Erythroblast (primary cell): ENCODE measurements around the gene CREB5.
"Not testable (repeated sequence)": the region's sequence is repeated elsewhere in the genome, so short reads cannot be mapped to it uniquely, and the experiment has no call there.

Experiments
- DNase-seq, 2 experiments: peaks; one replicate each; lab custom pipeline; 2025; lab: John Stamatoyannopoulos, UW
- GATA1 ChIP-seq: IDR thresholded peaks from 2 replicates; pipeline ENCODE4 v1.6.1; 2011; ENCODE audit warnings: low read depth, mild to moderate bottlenecking, control low read depth, low read length, moderate library complexity
- POLR2A ChIP-seq: IDR thresholded peaks from 2 replicates; pipeline ENCODE4 v1.6.1; 2011; ENCODE audit warnings: mild to moderate bottlenecking, low read length

CREB5 gene

GRCh38 chr7:28774261-28774988, 362.1 kb downstream of the CREB5 start:
- no peak for DNase-seq
- TF ChIP-seq GATA1: no peak
- TF ChIP-seq POLR2A: no peak

DNA sequence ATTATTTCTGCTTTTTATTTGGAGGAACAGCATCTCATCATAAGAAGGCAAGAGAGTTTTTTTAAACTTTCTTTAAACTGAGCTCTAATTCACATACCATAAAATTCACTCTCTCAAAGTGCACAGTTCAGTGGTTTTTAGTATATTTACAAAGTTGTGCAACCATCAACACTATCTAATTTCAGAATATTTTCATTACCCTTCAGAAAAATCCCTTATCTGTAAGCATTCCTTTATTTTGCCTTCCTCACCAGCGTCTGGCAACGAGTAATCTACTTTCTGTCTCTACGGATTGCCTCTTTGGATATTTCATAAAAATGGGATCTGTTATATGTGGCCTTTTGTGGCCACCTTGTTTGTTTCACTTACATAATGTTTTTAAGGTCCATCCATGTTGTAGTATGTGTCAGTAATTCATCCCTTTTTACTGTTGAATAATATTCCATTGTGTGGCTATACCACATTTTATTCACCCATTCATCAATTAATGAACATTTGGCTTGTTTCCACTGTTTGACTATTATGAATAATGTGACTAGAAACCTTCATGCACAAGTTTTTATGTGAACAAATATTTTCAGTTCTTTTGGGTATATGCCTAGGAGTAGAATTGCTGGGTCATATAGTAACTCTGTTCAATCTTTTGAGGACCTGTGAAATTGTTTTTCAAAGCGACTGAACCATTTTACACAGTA, 364.3 kb downstream of the CREB5 start:
- TF ChIP-seq GATA1 (no peak), POLR2A (no peak)
- DNase-seq: no peak

- TF ChIP-seq GATA1 (no peak), POLR2A (no peak)
- no peak for DNase-seq
These were observed 366.5 kb downstream of the CREB5 start for GRCh38 chr7:28778786-28779185.

DNA sequence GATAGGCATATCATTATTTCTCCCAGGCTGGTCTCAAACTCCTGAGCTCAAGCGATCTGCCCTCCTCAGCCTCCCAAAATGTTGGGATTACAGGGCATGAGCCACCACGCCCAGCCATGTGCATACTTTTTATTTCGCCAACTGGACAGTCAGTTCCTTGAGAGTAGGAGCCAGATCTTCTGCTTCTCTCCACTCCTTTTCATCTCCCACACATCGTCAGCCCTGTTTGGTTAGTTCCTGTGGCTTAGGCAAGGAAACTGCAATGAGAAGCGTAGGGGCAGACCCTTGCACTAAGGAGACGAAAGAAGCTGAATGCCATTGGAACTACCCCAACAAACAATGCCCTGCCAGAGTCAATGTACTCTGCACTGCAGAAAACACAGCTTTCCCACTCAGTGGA, 367.6 kb downstream of the CREB5 start:
- no peak for DNase-seq
- TF ChIP-seq POLR2A (no peak), GATA1 (no peak)

DNA sequence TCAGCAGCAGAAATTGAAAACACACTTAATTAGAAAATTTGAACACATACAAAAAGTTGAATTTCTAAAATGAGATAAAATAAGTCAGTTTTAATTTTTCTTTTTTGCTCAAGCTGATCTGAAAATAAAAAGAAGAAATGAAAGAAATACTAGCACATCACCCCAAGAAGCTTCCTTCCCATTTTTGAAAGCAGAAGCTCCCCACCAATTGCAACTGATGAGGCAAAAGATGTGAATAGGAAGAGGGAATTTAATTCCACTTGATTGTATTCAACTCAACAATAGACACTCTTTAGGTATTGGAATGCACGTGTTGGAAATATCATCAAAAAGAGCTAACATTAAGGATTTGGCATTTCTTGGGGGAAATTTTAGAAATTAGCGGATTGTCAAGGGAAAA, 370.0 kb downstream of the CREB5 start:
- no peak for DNase-seq
- TF ChIP-seq POLR2A (no peak), GATA1 (no peak)

DNA sequence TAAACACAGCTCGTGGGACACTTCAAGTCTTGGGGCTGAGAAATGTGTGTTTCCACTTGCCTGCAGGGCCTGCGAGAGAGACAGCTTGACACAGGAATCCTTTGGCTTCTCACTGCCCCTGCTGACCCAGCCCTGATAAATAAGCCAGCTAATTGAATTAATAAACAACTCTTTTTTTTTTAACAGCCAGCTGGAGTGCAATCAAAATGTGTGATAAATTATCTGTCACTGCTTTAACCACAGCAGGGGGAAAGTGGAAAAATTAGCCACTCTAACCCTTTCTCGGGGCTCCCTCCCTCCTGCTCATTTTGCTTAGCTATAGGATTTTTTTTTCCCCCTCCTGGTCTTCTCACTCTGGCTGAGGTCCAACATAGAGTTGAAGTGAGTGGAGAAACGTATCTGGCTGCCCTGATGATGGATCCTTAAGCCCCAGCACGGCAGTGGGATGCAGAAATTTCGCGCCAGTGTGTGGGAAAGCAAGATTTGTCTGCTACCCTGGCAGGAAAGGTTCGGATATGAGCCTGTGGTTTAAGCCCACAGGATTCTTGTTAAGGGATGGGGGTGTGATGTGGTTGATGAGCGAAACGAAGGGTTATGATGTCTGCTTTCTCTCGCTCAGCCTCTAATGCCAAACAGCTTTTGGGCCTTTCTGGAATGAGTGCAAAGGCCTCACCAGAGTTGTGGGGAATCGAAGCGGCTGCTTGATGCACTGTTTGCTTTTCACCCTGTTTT, 372.0 kb downstream of the CREB5 start:
- no peak for TF ChIP-seq POLR2A
- TF ChIP-seq GATA1: no peak
- DNase-seq: no peak

GRCh38 chr7:28785041-28785995, 373.0 kb downstream of the CREB5 start:
- no peak for TF ChIP-seq GATA1
- TF ChIP-seq POLR2A: no peak
- no peak for DNase-seq

GRCh38 chr7:28786156-28786555, 373.8 kb downstream of the CREB5 start:
- not testable (repeated sequence) for DNase-seq

- no peak for DNase-seq
- TF ChIP-seq POLR2A (no peak), GATA1 (no peak)
These were observed 374.8 kb downstream of the CREB5 start for GRCh38 chr7:28787106-28787505.

DNA sequence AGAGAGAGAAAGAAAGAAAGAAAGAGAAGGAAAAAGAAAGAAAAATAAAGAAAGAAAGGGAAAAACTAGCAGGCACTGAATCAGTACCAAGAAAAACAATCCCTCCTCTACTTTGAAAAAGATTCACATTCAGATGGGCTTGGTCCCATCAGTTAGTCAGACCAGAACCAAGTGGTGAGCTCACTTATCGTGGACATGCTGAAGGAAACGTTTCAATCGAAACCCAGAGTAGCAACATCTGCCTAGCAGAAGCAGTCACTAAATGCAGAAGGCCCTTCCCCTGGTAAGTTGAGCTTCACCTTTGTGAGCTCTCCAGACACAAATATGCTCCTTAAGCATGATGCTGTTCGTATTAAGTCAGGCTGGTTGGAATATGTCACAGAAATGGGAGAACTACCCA, 378.1 kb downstream of the CREB5 start:
- no peak for DNase-seq
- TF ChIP-seq GATA1 (no peak), POLR2A (no peak)

DNA sequence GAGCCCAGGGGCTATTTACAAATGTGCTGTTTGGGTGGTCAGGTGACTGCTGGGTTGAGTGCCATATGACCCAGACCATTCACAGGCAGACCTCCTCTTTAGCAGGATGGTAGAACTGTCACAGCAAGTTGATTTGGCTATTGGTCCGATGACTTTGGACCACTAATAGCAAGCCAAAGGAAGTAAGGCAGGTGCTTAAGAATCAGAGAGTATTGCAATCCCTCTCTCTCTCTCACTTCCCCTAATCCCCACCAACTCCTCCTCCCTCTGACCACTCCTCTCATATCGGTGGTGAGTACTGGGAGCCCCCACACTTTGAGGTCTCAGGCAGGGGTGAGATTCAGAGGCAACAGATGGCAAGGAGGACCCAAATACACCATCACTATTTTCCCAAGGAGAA, 380.5 kb downstream of the CREB5 start:
- no peak for TF ChIP-seq POLR2A
- no peak for TF ChIP-seq GATA1
- no peak for DNase-seq

DNA sequence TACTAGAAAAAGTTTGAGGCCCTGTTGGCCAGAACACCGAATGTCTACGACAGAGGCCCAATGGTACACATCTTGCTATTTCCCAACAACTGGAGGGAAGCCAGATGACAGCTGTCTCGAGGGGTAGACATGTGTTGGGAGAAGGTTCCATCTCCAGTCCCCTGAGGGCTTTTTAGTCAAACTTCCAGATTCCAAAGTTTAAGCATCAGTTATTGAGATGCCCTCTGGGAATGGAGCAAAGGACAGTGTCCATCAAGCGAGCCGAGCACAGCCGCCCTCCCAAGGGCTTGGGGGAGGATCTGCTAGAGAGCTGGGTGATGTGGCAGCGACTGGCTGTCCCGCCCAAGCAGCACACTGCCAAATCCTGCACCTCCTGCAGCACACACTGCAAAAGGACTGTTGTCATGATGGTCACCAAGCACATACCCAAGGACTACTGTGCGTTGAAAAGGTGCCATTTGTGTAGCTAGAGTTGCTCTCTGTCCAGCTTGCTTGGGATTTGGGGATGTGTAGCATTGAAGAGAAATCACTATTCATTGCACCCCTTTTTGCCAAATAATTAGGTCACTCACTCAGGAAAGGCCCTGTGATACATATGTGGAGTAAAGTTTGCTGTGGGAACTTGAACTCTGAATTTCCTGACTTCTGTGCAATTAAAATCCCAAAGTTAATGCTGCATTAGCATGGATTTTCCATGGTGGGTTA, 381.2 kb downstream of the CREB5 start:
- no peak for TF ChIP-seq GATA1
- no peak for TF ChIP-seq POLR2A
- DNase-seq: no peak

GRCh38 chr7:28798274-28798673, 386.0 kb downstream of the CREB5 start:
- DNase-seq: no peak
- TF ChIP-seq GATA1: no peak
- no peak for TF ChIP-seq POLR2A

DNA sequence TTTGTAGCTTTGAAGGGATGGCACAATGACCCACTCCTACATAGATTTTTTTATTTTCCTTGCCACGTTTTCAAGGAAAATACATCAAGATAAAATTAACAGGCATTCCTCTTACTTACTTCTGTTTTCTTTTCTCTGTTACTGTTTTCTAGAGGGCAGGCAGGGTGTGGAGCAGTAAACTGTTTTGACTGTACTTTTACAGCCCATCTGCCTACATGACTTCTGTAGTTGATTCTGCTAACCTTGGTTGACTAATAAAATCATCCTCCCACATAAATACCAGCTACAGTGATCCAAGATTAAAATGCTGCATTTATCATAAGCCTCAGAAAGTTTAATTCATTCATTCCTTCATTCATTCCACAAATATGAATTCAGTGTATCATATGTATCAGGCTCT, 387.3 kb downstream of the CREB5 start:
- DNase-seq: no peak
- no peak for TF ChIP-seq POLR2A
- no peak for TF ChIP-seq GATA1
